HFFc6 (cell line): Measurements from ENCODE around the gene PTPRD. TPM values are rescaled to one million over a fixed set of nuclear protein-coding genes. Genes with fewer than 3 reads are reported as not detected.

Experiments used
- DNase-seq: peaks from one replicate; pipeline ENCODE4 v3.0.0-alpha.2; 2018
- H3K27ac Mint-ChIP-seq: 2 replicates; pipeline ENCODE4 v1.8.0; 2020; ENCODE audit warnings: mild to moderate bottlenecking, mixed read lengths
- H3K27me3 Mint-ChIP-seq: 2 replicates; pipeline ENCODE4 v1.8.0; 2021; ENCODE audit warnings: mild to moderate bottlenecking, moderate library complexity, mixed read lengths; ENCODE audit not compliant: insufficient read depth
- H3K36me3 Mint-ChIP-seq: 2 replicates; pipeline ENCODE4 v1.8.0; 2021; ENCODE audit warnings: low read depth, mixed read lengths
- H3K4me1 Mint-ChIP-seq: 2 replicates; pipeline ENCODE4 v1.8.0; 2020; ENCODE audit warnings: low read depth, mixed read lengths
- H3K4me3 Mint-ChIP-seq: 2 replicates; pipeline ENCODE4 v1.8.0; 2020; ENCODE audit warnings: mild to moderate bottlenecking, moderate library complexity, mixed read lengths
- H3K9me3 Mint-ChIP-seq: 2 replicates; pipeline ENCODE4 v1.8.0; 2020; ENCODE audit warnings: mild to moderate bottlenecking, mixed read lengths
- total RNA-seq, 6 experiments: library from RNA; stranded (reverse); fragmentation: NEBNext Ultra II Directional; extraction: Animal tissue kit (Norgen Biotek cat#: 25700); gene quantifications; 2 replicates in 1 of 6; 3 replicates in 5 of 6; pipeline ENCODE4 v1.2.3, GENCODE V29; 2021
- TF ChIP-seq, protein P1 (sequence below): fragments of 200-600 bp; sonication (generic); IDR thresholded peaks from 2 replicates; pipeline ENCODE4 v1.5.0; 2021; ENCODE audit warnings: antibody characterized with exemption, mild to moderate bottlenecking

Gene PTPRD
- total RNA-seq, 6 experiments from 2014 or later: not detected

- TF ChIP-seq, protein P1, sequence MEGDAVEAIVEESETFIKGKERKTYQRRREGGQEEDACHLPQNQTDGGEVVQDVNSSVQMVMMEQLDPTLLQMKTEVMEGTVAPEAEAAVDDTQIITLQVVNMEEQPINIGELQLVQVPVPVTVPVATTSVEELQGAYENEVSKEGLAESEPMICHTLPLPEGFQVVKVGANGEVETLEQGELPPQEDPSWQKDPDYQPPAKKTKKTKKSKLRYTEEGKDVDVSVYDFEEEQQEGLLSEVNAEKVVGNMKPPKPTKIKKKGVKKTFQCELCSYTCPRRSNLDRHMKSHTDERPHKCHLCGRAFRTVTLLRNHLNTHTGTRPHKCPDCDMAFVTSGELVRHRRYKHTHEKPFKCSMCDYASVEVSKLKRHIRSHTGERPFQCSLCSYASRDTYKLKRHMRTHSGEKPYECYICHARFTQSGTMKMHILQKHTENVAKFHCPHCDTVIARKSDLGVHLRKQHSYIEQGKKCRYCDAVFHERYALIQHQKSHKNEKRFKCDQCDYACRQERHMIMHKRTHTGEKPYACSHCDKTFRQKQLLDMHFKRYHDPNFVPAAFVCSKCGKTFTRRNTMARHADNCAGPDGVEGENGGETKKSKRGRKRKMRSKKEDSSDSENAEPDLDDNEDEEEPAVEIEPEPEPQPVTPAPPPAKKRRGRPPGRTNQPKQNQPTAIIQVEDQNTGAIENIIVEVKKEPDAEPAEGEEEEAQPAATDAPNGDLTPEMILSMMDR: no peak
- H3K27me3 Mint-ChIP-seq: no peaks in the 10 kb centered on the region
- no peak overlapping the region for H3K4me3 Mint-ChIP-seq
- H3K4me1 Mint-ChIP-seq: no peaks in the 10 kb centered on the region
- H3K36me3 Mint-ChIP-seq: no peaks in the 10 kb centered on the region
- no peak for DNase-seq
- H3K9me3 Mint-ChIP-seq: peaks cover 29% of the 10 kb centered on the region
- H3K27ac Mint-ChIP-seq: no peak overlapping the region
Measured at GRCh38 chr9:8655071-8655470, 1957.7 kb downstream of the PTPRD start.

DNA sequence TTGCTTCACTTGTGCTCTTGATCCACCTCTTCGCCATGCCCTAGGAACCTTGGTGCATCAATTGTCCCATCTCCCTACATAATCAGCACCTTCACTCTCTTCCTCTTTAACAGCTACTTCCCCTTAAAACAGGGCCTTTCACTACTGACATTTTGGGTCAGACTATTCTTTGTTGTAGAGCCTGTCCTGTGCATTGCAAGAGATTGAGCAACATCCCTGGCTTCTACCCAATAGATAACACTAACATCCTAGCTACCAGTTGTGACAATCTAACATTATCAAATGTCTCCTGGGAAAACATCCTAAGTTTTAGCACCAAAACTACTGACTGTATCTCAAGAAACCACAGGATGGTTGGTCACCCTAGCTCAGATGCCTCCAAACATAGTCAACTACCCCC lies 1958.9 kb downstream of the PTPRD start:
- Mint-ChIP-seq H3K4me1 (no peaks in the 10 kb centered on the region), H3K36me3 (no peaks in the 10 kb centered on the region), H3K4me3 (no peak overlapping the region), H3K27ac (no peak overlapping the region), H3K27me3 (no peaks in the 10 kb centered on the region), H3K9me3 (peaks cover 29% of the 10 kb centered on the region)
- DNase-seq: no peak
- TF ChIP-seq, protein P1: no peak

DNA sequence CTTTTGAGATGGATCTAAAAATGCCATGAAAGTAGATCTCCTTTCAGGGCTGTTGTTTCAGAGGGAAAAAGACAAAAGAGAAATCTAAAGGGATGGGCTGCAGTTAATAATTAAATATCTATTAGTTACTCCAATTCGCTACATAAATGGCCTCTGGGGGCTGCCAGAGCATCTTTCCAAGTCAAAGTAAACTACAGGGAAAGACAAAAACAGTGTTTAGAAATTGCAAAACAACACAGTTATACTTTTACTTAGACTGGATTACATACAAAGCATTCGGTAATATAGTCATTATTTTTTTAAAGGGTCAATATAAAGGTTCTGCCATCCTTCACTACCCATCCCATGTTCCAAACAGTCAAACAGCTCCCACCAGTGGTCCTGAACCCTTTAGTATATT lies 1959.7 kb downstream of the PTPRD start:
- TF ChIP-seq, protein P1: no peak
- Mint-ChIP-seq H3K27me3 (no peaks in the 10 kb centered on the region), H3K36me3 (no peaks in the 10 kb centered on the region), H3K9me3 (peaks cover 31% of the 10 kb centered on the region), H3K4me3 (no peak overlapping the region), H3K27ac (no peak overlapping the region), H3K4me1 (no peaks in the 10 kb centered on the region)
- no peak for DNase-seq

DNA sequence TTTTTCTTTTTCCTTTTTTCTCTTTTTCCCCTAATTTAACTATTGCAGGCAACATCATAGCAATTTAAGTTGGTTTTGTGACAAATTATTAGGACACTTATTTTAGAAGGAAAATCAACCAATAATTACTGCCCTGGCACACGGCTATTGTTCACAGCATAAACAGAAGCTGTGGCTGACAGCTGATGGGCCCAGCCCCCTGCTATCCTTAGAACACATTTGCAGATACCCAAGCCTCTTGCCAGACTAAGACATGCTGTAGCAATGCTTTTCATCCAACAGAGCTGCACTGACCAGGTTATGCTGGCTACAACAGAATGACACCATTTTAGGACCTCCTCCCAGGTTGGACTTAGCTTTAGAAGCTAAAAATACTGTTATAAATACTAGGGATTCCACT lies 1960.5 kb downstream of the PTPRD start:
- TF ChIP-seq, protein P1: no peak
- DNase-seq: no peak
- no peaks in the 10 kb centered on the region for H3K27me3 Mint-ChIP-seq
- H3K4me3 Mint-ChIP-seq: no peak overlapping the region
- peaks cover 32% of the 10 kb centered on the region for H3K9me3 Mint-ChIP-seq
- H3K27ac Mint-ChIP-seq: no peak overlapping the region
- H3K4me1 Mint-ChIP-seq: no peaks in the 10 kb centered on the region
- no peaks in the 10 kb centered on the region for H3K36me3 Mint-ChIP-seq

DNA sequence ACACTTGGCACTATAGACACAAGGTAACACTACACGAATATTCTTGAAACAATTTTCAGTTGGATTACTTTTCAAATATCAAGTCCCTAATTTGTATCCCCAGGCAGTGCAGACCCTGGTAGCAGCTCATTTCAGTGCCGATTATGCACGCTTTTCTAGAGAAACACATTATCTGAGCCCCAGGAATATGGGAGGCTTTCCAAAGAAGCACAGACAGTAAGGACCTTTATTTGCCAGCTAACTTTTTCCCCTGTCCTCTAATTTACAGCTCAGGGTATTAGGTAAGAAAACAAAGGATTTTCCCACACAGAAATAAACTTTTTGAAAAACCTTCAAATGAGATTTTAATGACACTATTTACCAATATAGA lies 1961.0 kb downstream of the PTPRD start:
- Mint-ChIP-seq H3K36me3 (no peaks in the 10 kb centered on the region), H3K27ac (no peak overlapping the region), H3K27me3 (no peaks in the 10 kb centered on the region), H3K9me3 (peaks cover 32% of the 10 kb centered on the region), H3K4me3 (no peak overlapping the region), H3K4me1 (no peaks in the 10 kb centered on the region)
- no peak for DNase-seq
- TF ChIP-seq, protein P1: no peak
